ENCODE measurements around the gene SS18.

DNA sequence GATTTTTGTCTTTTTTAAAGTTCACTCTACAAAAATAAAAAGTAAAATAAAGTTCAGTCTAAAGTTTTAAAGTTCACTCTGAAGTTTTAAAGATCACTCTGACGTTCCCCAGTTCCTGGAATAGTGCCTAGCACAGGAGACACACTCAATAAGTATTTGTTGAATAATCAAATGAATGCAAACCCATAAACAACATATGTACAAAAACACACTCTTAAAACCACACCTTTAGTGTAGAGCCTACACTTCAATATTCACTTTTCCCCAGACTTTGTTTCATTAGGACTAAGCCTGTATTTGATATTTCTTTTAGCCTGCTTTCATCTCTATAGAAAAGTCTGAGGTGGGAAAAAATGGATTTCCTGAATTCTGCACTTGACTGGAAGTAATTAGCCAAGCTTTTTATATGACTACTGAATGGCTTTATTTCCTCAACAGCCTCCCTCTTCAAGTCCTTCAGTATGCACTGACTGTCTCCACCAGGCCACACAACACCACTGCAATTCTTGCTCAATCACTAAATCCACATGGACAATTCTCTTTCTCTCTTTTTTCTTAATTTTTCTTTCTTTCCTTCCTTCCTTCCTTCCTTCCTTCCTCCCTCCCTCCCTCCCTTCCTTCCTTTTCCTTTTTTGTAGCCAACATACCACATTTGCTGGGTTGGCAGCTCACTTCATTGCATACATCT, 104.6 kb downstream of the SS18 start:
- TF ChIP-seq CTCF (IDR thresholded peaks at IDR 0.05) (no peak), POLR2A (IDR thresholded peaks at IDR 0.05) (no peak)

Data from lower leg skin (tissue), 3 donors.